HepG2 (cell line): Measurements from ENCODE around the gene ARHGEF12. TPM values are rescaled to one million over a fixed set of nuclear protein-coding genes. Genes with fewer than 3 reads are reported as not detected.

Experiments
- ATAC-seq: fragments of 200-7000 bp; cut with Tn5 transposase; 3 replicates; pipeline ENCODE4 v1.9.1; 2020; ENCODE audit warnings: mild to moderate bottlenecking, moderate library complexity
- BruUV-seq: library from RNA; stranded (reverse); fragments of 400-500 nt; replicated peaks from 2 replicates; lab custom pipeline; 2021; lab: Mats Ljungman, UMichigan
- CTCF ChIA-PET: fragments of 300-600 bp; formaldehyde crosslinking; extraction: SDS; loops from one replicate; lab custom pipeline; 2021; ENCODE audit warnings: low total read pairs, inconsistent platforms, low intra/inter-chr PET ratio; lab: Yijun Ruan, JAX
- POLR2A ChIA-PET: fragments of 350-600 bp; sonication (Branson Sonifier 250); formaldehyde crosslinking; loops from one replicate; lab custom pipeline; 2020; ENCODE audit warnings: antibody characterized with exemption, inconsistent platforms; lab: Yijun Ruan, JAX
- DNase-seq: peaks from one replicate; pipeline ENCODE4 v3.0.0-alpha.2; 2015; ENCODE audit warnings: low spot score
- FAIRE-seq: peaks from 3 replicates; lab custom pipeline; 2011; peaks lifted over from hg19 to GRCh38; lab: Jason Lieb, UNC
- H2AFZ ChIP-seq: one replicate; pipeline ENCODE4 v1.6.1; 2011; ENCODE audit warnings: low read length, inconsistent platforms
- H3K27ac ChIP-seq: fragments of 300-600 bp; 3 replicates; pipeline ENCODE4 v1.8.0; 2011; ENCODE audit warnings: mixed run types, mild to moderate bottlenecking, mixed read lengths, low read length, inconsistent platforms; ENCODE audit not compliant: insufficient read depth; ENCODE audit errors: extremely low read length
- H3K27me3 ChIP-seq, 2 experiments: fragments of 200-600 bp in 1 of 2; 2 replicates in 1 of 2; 3 replicates in 1 of 2; pipeline versions ENCODE4 v1.6.0 to v1.8.0; 2011; ENCODE audit warnings: low read length in 2 of 2, mild to moderate bottlenecking in 2 of 2, moderate library complexity in 2 of 2, inconsistent platforms in 1 of 2; ENCODE audit not compliant: insufficient read depth in 2 of 2, control insufficient read depth in 1 of 2
- H3K36me3 ChIP-seq, 2 experiments: fragments of 200-600 bp in 1 of 2; replicated peaks in 1 of 2; 2 replicates in 1 of 2; 3 replicates in 1 of 2; pipeline versions ENCODE4 v1.5.1 to v1.8.0; 2011; ENCODE audit warnings: low read length in 2 of 2, inconsistent platforms in 1 of 2; ENCODE audit not compliant: insufficient read depth in 2 of 2, control insufficient read depth in 1 of 2
- H3K4me1 ChIP-seq: 2 replicates; pipeline ENCODE4 v1.5.1; 2012; ENCODE audit warnings: low read length, inconsistent platforms; ENCODE audit not compliant: insufficient read depth
- H3K4me2 ChIP-seq: 2 replicates; pipeline ENCODE4 v1.6.0; 2011; ENCODE audit warnings: low read depth, low read length, inconsistent platforms
- H3K4me3 ChIP-seq, 3 experiments: fragments of 200-600 bp in 1 of 3; sonication (generic), shearing (Covaris generic) in 1 of 3; replicated peaks in 1 of 3; 2 replicates each; pipeline ENCODE4 v1.5.1; 2011 to 2016; ENCODE audit warnings: low read length in 3 of 3, inconsistent platforms in 2 of 3, low read depth in 2 of 3, mild to moderate bottlenecking in 2 of 3, control low read depth in 1 of 3, mixed read lengths in 1 of 3; ENCODE audit not compliant: insufficient read depth in 1 of 3
- H3K79me2 ChIP-seq: one replicate; pipeline ENCODE4 v1.6.1; 2011; ENCODE audit warnings: low read length, inconsistent platforms; ENCODE audit not compliant: insufficient read depth
- H3K9ac ChIP-seq: 2 replicates; pipeline ENCODE4 v1.6.0; 2011; ENCODE audit warnings: mild to moderate bottlenecking, low read depth, low read length, inconsistent platforms; ENCODE audit not compliant: insufficient read depth
- H3K9me3 ChIP-seq: 2 replicates; pipeline ENCODE4 v1.5.1; 2012; ENCODE audit warnings: mild to moderate bottlenecking, low read length
- H4K20me1 ChIP-seq: 2 replicates; pipeline ENCODE4 v1.6.0; 2011; ENCODE audit warnings: inconsistent platforms, mild to moderate bottlenecking, low read length, moderate library complexity; ENCODE audit not compliant: insufficient read depth
- RAD51 ChIP-seq: fragments of 450-650 bp; IDR thresholded peaks from 2 replicates; pipeline ENCODE4 v1.6.1; 2016; ENCODE audit warnings: borderline replicate concordance
- WGBS: methylation state at CpG from one replicate; pipeline ENCODE4 v1.1.6; 2017; ENCODE audit warnings: low lambda C conversion rate; 5-methylcytosine and 5-hydroxymethylcytosine counted together
- in situ Hi-C: cut with HindIII; loops from 2 replicates; pipeline ENCODE4 v1.10.0; 2017; ENCODE audit warnings: low pct_unique_long_range_greater_than_20kb; ENCODE audit not compliant: extremely low pct_ligation_motif_present
- intact Hi-C: fragments of 100-400 bp; cut with micrococcal nuclease; formaldehyde crosslinking; loops from one replicate; pipeline ENCODE4 v1.10.0; 2022; ENCODE audit not compliant: unreplicated experiment
- polyA plus RNA-seq, 8 experiments: library from polyadenylated mRNA; depleted of rRNA in 3 of 8; stranded (reverse) in 7 of 8; unstranded in 1 of 8; fragments of >200 nt; fragmentation: Illumina TruSeq in 4 of 8; extraction: Trizol in 4 of 8; gene quantifications; 2 replicates each; pipeline versions ENCODE4 v1.2.1 to v1.2.3, GENCODE V29; 2011 to 2016; ENCODE audit warnings: low read depth in 4 of 8, missing spikeins in 1 of 8, mixed read lengths in 1 of 8; ENCODE audit not compliant: insufficient read depth in 1 of 8
- total RNA-seq, 5 experiments: library from RNA; depleted of rRNA; stranded (reverse); fragments of >200 nt; fragmentation: Illumina TruSeq; extraction: Trizol; gene quantifications; 2 replicates each; pipeline ENCODE4 v1.2.3, GENCODE V29; 2016; ENCODE audit warnings: low read depth in 1 of 5
- TF ChIP-seq, protein P1 (sequence below), 2 experiments: sonication (generic) in 1 of 2; formaldehyde crosslinking in 1 of 2; IDR thresholded peaks; 2 replicates each; pipeline versions ENCODE4 v1.5.1 to v1.6.1; 2011 to 2020; ENCODE audit warnings: borderline replicate concordance in 1 of 2, low read depth in 1 of 2, low read length in 1 of 2, mild to moderate bottlenecking in 1 of 2, missing genetic modification reagents in 1 of 2, moderate library complexity in 1 of 2
- TF ChIP-seq, protein P2 (sequence below): sonication (generic); formaldehyde crosslinking; IDR thresholded peaks from 2 replicates; pipeline ENCODE4 v1.4.0; 2020; ENCODE audit warnings: missing genetic modification reagents

Gene ARHGEF12
- total and polyA plus RNA-seq, 2 of the 13 experiments (the other 11 are each of a cell fraction or from before 2014, with no cell fraction given): 17.9 to 54.4 TPM

DNA sequence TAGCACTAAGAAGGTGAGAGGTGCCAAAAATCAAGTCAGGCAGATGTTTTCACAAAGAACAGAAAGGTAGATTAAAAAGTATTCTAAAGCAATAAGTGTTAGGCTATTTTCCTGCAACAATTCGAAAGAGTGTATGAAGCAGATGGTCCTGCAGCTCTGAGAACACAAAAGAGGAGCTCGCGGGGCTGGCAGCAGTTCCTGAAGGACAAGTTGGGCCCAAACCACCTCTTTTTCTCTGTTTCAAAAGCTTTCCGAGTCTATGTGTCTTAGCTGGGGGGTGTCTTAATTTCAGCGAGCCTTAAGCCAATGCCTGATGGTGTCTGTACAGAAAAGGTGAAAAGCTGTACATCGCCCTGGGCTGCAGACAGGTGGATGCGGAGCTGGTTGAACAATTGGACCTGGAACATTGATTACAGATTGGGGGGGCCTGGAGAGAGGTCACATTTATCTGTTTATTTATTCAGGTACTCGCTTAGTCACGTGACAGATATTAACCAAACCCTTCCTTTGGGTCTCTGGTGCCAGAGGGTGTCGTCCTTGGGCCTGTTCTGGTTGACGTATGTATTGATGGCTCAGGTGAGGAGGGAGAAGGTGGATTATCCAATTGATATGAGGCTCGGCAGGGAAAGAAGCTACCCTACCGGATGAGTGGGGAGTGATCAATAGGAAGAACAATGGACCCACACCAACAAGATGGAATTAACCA is 200.0 kb downstream of the ARHGEF12 start:
- DNase-seq: no peak
- Histone ChIP-seq H3K27ac (no peak overlapping the region), H3K4me2 (no peak overlapping the region), H3K36me3 (no peaks in the 10 kb centered on the region), H3K79me2 (no peaks in the 10 kb centered on the region), H3K9ac (no peak overlapping the region), H3K4me1 (peaks cover 43% of the 10 kb centered on the region), H2AFZ (no peak overlapping the region), H4K20me1 (no peaks in the 10 kb centered on the region), H3K27me3 (peaks cover 0 to 5% of the 10 kb centered on the region in 2 experiments; a peak in 2 of 5 replicates), H3K9me3 (no peaks in the 10 kb centered on the region), H3K4me3 (no peak overlapping the region)
- FAIRE-seq: no peak
- ChIA-PET CTCF (no interaction called here), POLR2A (no interaction called here)
- TF ChIP-seq, protein P1, sequence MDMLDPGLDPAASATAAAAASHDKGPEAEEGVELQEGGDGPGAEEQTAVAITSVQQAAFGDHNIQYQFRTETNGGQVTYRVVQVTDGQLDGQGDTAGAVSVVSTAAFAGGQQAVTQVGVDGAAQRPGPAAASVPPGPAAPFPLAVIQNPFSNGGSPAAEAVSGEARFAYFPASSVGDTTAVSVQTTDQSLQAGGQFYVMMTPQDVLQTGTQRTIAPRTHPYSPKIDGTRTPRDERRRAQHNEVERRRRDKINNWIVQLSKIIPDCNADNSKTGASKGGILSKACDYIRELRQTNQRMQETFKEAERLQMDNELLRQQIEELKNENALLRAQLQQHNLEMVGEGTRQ (IDR thresholded peaks at IDR 0.05; ENCODE audit: low read depth, low read length): peak; percentile 32; the same call in 1 of the 2 replicates
- TF ChIP-seq, protein P1 (CRISPR knock-in tag; IDR thresholded peaks at IDR 0.05; ENCODE audit: borderline replicate concordance): no peak
- TF ChIP-seq, protein P2, sequence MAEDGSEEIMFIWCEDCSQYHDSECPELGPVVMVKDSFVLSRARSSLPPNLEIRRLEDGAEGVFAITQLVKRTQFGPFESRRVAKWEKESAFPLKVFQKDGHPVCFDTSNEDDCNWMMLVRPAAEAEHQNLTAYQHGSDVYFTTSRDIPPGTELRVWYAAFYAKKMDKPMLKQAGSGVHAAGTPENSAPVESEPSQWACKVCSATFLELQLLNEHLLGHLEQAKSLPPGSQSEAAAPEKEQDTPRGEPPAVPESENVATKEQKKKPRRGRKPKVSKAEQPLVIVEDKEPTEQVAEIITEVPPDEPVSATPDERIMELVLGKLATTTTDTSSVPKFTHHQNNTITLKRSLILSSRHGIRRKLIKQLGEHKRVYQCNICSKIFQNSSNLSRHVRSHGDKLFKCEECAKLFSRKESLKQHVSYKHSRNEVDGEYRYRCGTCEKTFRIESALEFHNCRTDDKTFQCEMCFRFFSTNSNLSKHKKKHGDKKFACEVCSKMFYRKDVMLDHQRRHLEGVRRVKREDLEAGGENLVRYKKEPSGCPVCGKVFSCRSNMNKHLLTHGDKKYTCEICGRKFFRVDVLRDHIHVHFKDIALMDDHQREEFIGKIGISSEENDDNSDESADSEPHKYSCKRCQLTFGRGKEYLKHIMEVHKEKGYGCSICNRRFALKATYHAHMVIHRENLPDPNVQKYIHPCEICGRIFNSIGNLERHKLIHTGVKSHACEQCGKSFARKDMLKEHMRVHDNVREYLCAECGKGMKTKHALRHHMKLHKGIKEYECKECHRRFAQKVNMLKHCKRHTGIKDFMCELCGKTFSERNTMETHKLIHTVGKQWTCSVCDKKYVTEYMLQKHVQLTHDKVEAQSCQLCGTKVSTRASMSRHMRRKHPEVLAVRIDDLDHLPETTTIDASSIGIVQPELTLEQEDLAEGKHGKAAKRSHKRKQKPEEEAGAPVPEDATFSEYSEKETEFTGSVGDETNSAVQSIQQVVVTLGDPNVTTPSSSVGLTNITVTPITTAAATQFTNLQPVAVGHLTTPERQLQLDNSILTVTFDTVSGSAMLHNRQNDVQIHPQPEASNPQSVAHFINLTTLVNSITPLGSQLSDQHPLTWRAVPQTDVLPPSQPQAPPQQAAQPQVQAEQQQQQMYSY (CRISPR knock-in tag): no peak
- peak; percentile 77; the same call in 1 of the 2 replicates for TF ChIP-seq RAD51
- WGBS: 63% methylated on average over 13 of the region's 13 CpGs
- ATAC-seq: no peak
- in situ Hi-C loops: no loop called here
- intact Hi-C loops: no loop called here
- BruUV-seq: no TSS peak
